Activated T-cell treated with anti-CD3 and anti-CD28 coated beads, Interleukin-2, amount 50 U/mL, for 48 hours (primary cell): Measurements from ENCODE around the gene ZNF677.
A peak's percentile ranks its signal among the peaks of the same experiment; 100 is the strongest.
"Not testable (repeated sequence)": the region's sequence is repeated elsewhere in the genome, so short reads cannot be mapped to it uniquely, and the experiment has no call there.

ENCODE experiments used
- DNase-seq, 2 experiments: peaks; one replicate each; pipeline ENCODE4 v3.0.0-alpha.2; 2020

ZNF677 gene

DNA sequence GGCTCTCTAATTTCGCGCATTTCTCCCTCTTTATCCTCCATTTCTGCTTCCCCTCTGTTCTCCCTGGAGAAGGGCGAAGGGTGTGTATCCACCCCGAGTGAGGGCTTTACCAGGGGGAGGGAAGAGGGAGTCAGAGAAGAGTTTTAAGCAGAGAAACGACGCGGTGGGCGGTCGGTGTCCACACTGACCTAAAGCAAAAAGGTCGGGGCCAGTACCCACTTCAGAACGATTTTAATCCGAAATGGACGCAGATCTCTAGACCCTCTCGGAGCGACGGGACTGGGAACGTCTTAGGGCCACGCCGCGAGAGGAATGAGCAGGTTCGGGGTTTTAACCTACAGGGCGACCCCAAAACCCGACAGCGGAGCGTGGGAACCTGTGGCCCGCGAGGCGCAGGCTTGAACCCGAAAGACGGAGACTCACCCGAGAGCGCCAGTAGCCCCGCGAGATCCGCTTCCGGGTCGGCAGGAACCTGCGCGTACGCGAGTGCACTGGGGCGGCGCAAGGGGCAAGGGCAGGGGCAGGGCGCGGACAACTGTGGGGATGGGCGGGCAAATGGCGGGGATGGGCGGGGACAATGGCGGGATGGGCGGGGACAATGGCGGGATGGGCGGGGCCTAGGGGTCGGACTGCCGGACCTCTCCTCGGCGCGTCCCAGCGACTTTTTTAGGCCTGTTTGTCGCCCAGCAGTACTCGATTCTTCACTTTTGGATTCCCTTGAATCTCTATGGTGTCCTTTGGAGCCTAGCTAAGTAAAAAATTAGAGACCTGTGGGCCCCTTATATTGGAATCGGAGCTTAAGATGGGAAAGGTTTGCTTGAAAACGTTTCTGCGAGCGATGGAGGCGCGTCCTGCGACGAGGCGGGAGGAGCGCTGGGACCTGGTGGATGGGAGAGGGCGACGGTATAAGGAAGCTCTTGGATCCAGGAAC is at the start of gene ZNF677:
TSS of gene ZNF677 (minus strand) at position 463 of the 931 bp plus-strand sequence. CDS start 3,323 bp downstream, outside the sequence.
- DNase-seq = peak; percentile 82 to 87

GRCh38 chr19:53301341-53301740 is 46.7 kb upstream of the ZNF677 start:
- DNase-seq = not testable (repeated sequence)

DNA sequence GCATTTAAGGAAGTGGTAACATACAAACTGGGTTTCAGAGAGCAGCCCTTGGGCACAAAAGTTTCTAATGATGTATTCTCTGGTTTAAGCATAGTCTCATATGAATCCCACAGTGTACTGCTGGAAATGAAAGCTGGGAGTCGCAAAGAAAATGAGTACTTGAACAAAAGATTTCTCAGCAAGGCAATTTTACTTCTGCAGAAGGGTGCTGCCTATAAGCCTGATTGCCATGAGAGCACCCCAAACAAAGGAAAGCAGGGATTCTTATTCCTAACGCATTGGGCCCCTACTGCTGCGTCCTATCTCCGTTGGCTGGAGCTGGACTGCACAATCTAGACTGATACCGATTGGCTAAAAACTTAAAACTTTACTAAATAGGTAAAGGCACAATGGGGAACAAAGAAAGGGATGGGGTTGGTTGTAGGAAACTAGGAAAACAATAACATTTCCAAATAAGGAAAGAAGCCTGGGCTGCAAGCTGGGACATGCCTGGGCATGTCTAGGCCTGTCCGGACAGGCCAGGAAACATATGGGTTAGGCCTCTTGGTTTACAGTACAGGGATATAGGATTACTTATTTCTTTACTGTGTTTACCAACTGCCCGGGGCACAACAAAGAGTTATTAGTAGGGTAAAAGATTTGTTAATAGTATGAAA is 40.2 kb upstream of the ZNF677 start:
- no peak for DNase-seq

DNA sequence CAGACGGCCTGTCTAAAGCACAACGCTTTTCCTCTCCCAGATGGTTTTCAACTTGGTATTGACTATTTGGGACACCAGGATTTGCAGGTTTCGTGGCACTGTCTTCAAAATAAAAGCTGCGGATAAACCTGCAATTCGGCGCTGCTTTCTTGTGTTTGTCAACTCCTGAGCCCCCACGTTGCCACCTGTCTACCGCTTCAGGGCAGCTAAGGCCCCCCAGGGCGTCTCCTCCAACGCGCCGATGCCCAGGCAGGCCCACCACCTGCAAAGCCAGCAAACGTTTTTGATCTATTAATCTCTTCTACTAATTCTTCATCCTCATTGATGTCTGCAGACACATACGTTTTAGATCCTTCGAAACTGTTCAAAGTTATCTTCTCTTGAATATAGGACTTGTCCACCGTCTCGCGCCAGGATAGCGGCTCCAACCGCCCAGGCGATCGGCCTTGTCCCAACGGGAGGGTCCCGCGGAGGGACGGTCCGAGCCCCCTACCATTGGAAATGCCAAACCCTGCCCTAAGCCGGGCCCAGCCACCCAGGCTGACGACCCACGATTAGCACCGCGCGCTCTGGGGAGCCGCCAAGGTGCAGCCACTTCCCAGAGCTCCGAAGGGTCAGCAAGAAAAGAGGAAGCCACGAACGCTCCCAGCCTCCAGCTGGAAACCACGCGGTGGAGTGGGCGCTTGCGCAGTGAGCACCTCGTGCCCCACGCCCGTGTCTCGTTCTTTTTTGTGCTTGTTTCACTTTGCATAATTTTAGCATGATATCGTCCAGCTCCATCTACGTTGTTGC is 36.3 kb upstream of the ZNF677 start:
- DNase-seq = no peak

- DNase-seq = no peak
Observed at GRCh38 chr19:53285087-53285486, 30.4 kb upstream of the ZNF677 start.

DNA sequence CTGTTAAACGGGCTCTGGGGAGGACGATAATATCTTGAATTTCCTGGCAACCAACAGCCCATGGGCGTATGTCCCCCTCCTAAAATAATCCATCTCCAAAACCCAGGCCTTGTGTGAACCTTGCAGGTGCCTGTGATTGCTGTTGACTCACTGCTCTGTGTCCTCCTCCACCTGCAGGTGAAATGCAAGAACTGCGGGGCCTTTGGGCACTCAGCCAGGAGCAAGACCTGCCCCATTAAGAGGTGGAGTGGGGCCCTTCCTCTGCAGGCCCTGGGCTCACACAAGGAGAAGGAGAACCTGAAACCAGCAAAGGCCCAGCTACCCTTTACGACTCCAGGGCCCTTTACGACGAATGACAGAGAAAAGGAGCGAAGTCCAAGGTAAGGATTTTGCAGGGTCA is 27.3 kb upstream of the ZNF677 start:
- peak in 1 of 2 experiments; percentile 18 for DNase-seq

GRCh38 chr19:53275480-53275879 is 20.8 kb upstream of the ZNF677 start:
- DNase-seq = no peak

- no peak for DNase-seq
Observed at GRCh38 chr19:53272044-53272443, 17.4 kb upstream of the ZNF677 start.

GRCh38 chr19:53269861-53270260 is 15.2 kb upstream of the ZNF677 start:
- not testable (repeated sequence) for DNase-seq

- DNase-seq = not testable (repeated sequence)
Observed at GRCh38 chr19:53267623-53268022, 12.9 kb upstream of the ZNF677 start, which contains the start of gene VN1R4. TSS of gene VN1R4 (minus strand) at chr19:53267723. CDS start at chr19:53267665, 58 bp downstream.

GRCh38 chr19:53257715-53258342 is 3.2 kb upstream of the ZNF677 start, which contains the start of gene VN1R2:
TSS of gene VN1R2 (plus strand) at chr19:53258292. CDS start at chr19:53258376, 84 bp downstream.
- DNase-seq = not testable (repeated sequence)

- DNase-seq = no peak
Observed at GRCh38 chr19:53246498-53246897, 8.2 kb downstream of the ZNF677 start.

DNA sequence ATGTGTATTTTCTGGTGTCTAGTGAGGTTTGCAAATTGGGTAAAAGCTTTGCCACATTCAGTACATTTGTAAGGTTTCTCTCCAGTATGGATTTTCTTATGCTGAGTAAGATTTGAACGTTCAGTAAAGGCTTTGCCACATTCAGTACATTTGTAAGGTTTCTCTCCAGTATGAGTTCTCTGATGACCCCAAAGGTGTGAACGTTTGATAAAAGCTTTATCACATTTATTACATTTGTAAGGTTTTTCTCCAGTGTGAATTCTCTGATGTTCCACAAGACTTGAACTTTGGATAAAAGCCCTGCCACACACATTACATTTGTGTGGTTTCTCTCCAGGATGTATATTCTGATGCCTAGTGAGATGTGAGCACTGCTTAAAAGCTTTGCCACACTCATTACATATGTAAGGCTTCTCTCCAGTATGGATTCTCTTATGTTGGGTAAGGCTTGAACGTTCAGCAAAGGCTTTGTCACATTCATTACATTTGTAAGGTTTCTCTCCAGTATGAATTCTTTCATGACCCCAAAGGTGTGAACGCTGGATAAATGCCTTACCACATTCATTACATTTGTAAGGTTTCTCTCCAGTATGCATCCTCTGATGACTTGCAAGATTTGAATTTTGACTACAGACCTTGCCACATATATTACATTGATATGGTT is 17.4 kb downstream of the ZNF677 start:
- no peak for DNase-seq

DNA sequence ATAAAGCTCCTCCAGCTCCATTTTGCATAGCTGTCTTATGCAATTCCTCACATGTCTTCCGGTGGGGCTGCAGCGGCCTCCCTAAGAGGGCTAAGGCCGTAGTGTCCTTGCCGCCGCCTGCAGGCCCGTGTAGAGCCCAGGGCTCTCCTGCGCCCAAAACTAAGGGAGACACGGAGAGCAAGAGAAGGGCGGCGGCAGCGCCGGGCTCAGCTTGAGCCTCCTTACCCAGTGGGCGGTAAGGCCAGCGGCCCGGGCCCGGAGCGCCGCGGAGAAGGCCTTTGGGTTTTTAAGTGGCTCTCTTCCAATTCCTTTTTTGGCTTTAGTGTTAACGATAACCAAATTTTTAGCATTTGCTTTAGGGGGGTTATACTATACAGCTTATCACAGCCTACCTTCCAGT is 30.1 kb downstream of the ZNF677 start:
- DNase-seq = no peak

DNA sequence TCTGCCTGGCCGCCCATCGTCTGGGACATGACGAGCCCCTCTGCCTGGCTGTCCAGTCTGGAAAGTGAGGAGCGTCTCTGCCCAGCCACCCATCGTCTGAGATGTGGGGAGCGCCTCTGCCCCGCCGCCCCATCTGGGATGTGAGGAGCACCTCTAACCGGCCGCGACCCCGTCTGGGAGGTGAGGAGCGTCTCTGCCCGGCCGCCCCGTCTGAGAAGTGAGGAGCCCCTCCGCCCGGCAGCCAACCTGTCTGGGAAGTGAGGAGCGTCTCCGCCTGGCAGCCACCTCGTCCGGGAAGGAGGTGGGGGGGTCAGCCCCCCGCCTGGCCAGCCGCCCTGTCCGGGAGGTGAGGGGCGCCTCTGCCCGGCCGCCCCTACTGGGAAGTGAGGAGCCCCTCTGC is 32.0 kb downstream of the ZNF677 start:
- not testable (repeated sequence) for DNase-seq

- no peak for DNase-seq
Observed at GRCh38 chr19:53212703-53213320, 41.9 kb downstream of the ZNF677 start.

DNA sequence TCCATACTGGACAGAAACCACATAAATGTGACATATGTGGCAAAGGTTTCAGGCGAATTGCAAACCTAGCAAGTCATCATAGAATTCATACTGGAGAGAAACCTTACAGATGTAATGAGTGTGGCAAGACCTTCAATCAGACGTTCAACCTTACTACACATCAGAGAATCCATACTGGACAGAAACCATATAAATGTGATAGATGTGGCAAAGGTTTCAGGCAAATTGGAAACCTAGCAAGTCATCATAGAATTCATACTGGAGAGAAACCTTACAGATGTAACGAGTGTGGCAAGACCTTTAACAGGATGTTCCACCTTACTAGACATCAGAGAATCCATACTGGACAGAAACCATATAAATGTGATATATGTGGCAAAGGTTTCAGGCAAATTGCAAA is 43.1 kb downstream of the ZNF677 start:
- not testable (repeated sequence) for DNase-seq

- peak; percentile 94 for DNase-seq
Observed at GRCh38 chr19:53196777-53197396, 57.8 kb downstream of the ZNF677 start.

DNA sequence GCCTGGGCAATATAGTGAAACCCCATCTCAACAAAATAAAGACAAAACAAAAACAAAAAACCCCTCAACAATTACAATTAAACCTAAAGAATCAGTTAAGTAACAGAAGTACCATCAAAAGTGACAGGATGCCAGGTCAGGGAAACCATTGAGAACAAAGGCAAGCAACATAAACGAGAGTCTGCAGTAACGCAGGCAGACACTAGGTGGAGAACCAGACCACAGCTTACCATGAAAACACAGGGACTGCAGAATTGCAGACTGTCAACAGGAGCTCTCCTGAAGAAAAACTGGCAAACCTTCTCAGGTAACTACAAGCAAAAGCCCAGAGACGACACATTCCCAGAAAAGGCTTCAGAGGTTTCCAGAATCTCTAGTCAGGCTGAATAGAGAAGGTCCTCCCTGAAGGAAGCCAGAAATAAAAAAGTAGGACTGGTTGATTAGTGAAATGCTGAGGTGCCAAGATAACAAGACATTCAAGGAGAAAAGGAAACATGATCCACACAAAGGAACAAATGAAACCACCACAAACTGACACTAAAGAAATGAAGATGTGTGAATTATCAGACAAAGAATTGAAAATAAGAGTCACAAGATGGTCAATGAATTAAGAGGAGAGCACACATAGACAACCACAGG is 59.3 kb downstream of the ZNF677 start:
- peak; percentile 73 to 77 for DNase-seq

- DNase-seq = no peak
Observed at GRCh38 chr19:53193535-53194222, 61.0 kb downstream of the ZNF677 start.
